Mucosa of gallbladder (tissue), 1 donor: Measurements from ENCODE around the gene CADPS2. TPM values are rescaled to one million over a fixed set of nuclear protein-coding genes. Genes with fewer than 3 reads are reported as not detected.

Experiments used
- DNase-seq: peaks from one replicate; pipeline ENCODE4 v3.0.0-alpha.2; 2020; ENCODE audit warnings: low spot score
- total RNA-seq: library from RNA; stranded (reverse); gene quantifications from one replicate; pipeline ENCODE4 v1.2.1, GENCODE V29; 2021
- donor health status: DM: no; HTN: no; CAD: no.

Gene CADPS2
- total RNA-seq, 1 donor from 2014 or later, result 38.4 TPM

GRCh38 chr7:122605929-122606328 lies 280.3 kb downstream of the CADPS2 start:
- DNase-seq, result no peak

DNA sequence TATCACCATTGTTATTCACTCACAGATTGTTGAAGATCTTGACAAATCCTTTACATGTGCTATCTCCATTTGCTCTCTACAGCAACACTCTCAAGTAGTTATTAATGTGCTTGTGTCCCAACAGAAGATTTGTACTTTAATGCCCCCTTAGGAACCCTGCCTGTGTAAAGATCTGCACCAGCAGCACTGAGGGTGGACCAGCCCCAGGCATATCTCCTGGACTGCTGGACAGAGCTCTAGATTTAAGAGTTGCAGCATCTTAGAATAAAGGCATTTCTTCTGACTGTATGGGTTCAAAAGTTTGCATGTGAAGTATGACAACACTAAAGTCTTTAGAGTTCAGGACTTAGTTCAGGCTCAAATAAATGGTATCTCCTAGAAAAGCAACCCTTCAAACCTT lies 282.0 kb downstream of the CADPS2 start:
- no peak for DNase-seq

DNA sequence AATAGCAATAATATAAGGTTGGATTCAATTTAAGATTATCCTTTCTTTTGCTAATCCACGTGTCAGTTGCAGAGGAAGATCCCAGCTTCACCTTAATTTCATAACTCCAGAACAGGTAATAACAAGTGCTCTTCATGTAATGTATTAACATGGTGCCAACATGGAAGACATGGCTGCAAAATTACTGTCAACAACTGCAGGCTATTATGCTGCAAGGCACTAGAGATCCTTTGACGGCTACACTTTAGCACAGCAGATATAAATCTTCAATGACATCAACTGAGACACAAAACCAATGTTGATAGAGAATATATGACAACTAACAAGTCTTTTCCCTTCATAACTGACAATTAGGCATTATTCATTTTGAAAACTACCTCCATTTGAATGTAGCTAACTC lies 283.5 kb downstream of the CADPS2 start:
- no peak for DNase-seq

- no peak for DNase-seq
Measured at GRCh38 chr7:122600630-122601029, 285.6 kb downstream of the CADPS2 start.

DNA sequence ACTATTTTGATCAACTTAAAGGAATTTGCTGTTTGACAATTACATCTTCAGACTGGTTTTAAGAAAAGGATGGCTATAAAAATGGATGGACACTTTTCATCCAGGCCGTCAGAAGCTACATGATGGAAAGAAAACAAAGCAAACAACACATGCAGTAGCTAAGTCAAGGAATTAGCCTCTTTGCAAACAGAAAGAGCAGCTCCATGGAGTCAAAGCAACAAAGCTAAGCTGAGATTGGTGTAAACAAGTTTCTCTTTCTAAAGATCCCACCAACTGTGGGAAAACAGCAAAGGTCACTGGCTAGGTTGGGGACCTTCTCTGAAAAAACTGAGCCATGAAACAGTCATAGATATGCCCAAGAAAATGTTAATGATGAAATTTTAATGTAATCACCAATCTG lies 286.2 kb downstream of the CADPS2 start:
- DNase-seq, result no peak

DNA sequence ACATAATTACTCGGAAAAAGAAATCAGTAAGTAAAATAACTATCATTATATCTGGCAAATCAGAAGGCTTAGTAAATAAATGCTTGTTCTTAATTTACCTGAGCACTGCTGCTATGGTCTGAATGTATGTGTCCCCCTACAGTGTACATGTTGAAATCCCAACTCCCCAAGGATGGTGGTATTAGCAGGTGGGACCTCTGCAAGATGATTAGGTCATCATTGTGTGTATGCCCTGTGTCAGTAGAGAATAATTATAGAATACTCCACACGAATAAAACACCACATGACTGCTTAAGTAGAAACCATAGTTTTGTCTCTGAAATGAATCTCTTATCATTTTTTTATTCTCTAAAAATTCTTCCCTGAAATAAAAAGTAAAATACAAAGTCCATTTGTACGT lies 289.0 kb downstream of the CADPS2 start:
- DNase-seq, result no peak

DNA sequence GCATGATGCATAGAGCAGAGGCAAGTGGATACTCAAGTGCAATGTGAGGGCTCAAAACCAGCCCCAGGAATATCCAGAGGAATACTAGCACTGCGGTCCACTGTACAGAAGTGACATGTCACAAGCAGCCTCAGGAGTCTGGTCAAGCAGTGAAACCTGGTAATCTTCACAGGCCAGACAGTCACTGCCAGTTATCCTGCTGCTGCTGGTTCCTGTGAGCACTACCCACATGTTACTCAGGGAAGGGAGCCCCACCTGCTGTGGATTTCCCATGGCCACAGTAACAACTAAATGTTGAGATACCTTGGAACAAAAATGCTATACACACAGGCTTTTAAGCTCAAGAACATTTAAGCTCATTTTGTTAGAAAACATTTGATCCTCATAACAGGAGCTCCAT lies 290.4 kb downstream of the CADPS2 start:
- no peak for DNase-seq

- no peak for DNase-seq
Measured at GRCh38 chr7:122588621-122589020, 297.6 kb downstream of the CADPS2 start.

- no peak for DNase-seq
Measured at GRCh38 chr7:122584676-122585251, 301.5 kb downstream of the CADPS2 start.

GRCh38 chr7:122578350-122578749 lies 307.9 kb downstream of the CADPS2 start:
- no peak for DNase-seq

GRCh38 chr7:122577449-122578003 lies 308.7 kb downstream of the CADPS2 start:
- no peak for DNase-seq

- no peak for DNase-seq
Measured at GRCh38 chr7:122572706-122573105, 313.6 kb downstream of the CADPS2 start.

DNA sequence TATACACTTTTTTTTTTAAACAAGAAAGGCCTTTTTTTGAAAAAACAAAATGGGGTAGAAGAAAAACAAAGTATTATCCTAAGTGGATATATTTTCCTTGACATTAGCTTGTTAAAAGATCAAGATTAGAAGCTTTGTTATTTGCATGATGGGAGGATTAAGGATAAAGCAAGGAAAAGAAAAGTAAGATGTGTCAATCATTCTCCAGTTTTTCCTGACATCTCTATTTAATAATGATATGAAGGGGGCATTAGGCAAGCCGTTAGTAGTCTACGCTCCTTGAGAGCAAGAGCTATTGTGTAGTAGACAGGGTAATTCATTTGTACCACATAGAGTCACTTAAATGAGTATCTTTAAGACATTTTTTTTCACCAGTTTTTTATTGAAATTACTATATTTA lies 324.9 kb downstream of the CADPS2 start:
- DNase-seq, result no peak

DNA sequence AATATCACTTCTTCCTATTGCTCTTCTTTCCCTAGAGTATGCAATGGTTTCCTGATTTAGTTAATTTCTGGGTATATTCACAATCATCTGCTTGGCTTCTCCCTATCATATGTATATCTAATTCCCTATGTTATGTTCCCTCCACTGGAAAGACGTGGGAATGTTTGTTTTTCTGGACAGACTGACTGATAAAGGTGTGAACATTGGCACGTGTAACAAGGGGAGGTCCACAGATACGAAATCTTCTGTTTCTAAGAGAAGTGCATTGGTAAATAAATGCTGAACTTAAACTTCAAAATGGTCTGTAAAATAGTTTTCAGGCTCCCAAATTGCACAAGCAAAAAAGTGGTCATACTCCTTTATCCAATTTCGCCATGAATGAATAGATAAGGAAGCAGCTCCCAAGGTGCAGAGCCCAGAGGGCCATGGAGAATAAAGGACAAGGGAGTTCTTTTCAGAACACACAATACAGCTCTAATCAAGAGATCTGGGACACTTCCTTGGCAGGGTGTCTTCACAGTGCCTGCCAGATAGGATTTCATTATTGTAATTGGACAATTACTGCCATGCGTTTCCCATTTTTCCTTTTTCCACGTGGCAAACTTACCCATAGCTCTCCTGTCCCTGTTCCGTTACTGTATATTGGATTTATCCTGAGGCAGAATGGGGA lies 329.3 kb downstream of the CADPS2 start:
- no peak for DNase-seq

DNA sequence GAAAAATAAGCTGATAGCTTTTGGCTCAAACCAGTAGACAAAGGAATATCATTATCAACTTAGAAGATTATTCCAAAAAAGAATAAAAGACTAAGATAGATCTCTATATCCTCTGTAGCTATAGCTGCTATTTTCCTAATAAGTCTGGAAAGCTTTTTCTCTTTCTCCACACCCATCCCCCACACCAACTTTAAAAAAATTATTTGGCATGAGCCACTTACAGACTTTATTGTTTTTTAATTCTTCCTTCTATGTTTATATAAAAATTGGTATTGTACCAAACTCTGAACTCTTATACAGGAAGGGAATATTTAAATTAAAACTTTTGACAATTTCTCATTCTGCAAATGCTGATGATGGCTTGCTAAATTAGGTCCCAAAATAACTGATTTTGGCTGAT lies 330.0 kb downstream of the CADPS2 start:
- DNase-seq, result no peak

- no peak for DNase-seq
Measured at GRCh38 chr7:122553761-122554160, 332.5 kb downstream of the CADPS2 start.

DNA sequence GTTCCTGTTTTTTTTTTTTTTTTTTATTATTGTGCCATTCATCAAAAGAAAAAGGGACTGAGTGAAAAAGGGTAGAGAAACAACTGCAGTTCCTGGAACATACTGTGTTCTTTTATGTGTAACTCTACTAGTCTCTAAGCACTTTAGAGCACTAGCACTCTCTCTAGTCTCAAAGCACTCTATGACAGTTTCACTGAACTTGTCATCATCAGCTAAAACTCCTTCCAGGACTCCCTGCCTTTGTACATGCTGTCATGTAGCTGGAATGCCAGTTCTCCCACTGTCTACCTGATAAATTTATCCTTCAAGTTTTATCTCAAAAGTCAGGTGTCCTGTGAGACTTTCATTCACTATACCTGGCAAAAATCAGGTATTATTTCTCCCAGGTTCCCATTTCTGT lies 333.5 kb downstream of the CADPS2 start:
- DNase-seq, result no peak

- no peak for DNase-seq
Measured at GRCh38 chr7:122550545-122550944, 335.7 kb downstream of the CADPS2 start.

DNA sequence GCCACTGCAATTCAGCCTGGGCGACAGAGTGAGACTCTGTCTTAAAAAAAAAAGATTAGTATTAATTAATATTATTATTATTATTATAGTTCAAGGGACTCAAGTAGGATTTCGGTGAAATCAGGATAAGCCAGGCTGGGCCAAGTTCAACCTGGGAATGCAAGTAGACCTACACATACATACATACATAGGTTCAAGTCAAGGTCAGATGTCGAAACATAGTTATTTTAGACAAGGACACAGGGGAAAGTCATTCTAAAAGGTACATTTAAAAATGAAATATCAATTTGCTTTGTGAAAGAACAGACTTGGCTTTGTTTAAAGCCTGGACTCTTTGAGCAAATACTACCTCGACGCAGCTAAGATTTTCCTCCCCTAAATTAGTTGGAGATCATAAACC lies 336.7 kb downstream of the CADPS2 start:
- no peak for DNase-seq

GRCh38 chr7:122546496-122546895 lies 339.8 kb downstream of the CADPS2 start:
- DNase-seq, result no peak

DNA sequence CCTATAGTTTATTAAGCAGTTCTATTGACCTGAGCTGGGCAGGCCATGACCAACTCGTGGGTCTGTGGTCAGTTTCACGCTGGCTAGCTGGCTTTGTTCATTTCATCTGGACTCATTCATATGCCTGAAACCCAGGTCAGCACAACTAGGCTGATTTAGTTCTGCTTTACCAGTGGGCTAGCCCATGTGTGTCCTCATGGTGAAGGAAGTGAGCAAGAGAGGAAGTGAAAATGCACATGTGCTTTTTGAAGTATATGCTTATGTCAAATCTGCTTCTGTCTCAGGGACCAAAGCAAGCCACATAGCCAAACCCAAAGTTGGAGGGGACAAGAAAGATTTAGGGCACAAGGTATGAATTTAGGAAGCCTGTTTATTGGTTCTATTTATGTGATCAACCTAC lies 341.8 kb downstream of the CADPS2 start:
- DNase-seq, result peak; percentile 11

- DNase-seq, result no peak
Measured at GRCh38 chr7:122543891-122544290, 342.4 kb downstream of the CADPS2 start.

GRCh38 chr7:122543166-122543565 lies 343.1 kb downstream of the CADPS2 start:
- no peak for DNase-seq

DNA sequence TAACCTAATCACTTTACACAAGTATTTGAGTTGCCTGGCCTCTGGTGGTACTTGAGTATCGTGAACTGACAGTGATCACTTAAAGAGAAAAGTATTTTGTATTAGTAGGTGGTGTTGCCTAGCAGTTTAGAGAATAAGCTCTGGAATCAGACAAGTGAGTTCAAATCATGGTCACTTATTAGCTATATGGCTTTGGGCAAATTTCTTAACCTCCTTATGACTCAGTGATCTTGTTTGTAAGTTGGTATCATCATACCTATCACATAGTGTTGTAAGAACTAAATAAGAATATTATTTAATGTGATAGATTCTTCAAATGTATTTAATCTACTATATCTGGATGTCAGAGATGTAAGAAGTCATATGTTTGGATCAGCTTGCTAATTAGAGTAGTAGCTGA lies 351.2 kb downstream of the CADPS2 start:
- DNase-seq, result no peak
